Activated CD4-positive, alpha-beta T cell treated with anti-CD3 and anti-CD28 coated beads, Interleukin-2, Interleukin-6, amounts not matched to agents 100 ng/mL and 50 ng/mL, durations not matched to agents 16 hours and 8 hours (primary cell): ENCODE measurements around the gene SERPINI1.

ENCODE experiments used
- DNase-seq: peaks from one replicate; pipeline ENCODE4 v3.0.0-alpha.2; 2020

The SERPINI1 gene, protein sequence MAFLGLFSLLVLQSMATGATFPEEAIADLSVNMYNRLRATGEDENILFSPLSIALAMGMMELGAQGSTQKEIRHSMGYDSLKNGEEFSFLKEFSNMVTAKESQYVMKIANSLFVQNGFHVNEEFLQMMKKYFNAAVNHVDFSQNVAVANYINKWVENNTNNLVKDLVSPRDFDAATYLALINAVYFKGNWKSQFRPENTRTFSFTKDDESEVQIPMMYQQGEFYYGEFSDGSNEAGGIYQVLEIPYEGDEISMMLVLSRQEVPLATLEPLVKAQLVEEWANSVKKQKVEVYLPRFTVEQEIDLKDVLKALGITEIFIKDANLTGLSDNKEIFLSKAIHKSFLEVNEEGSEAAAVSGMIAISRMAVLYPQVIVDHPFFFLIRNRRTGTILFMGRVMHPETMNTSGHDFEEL

GRCh38 chr3:167735233-167736138 is at the start of gene SERPINI1:
SERPINI1 (plus strand) TSS chr3:167735721; CDS start chr3:167789129, 53,408 bp downstream.
- peak; percentile 86 for DNase-seq

GRCh38 chr3:167691366-167691765 is 44.2 kb upstream of the SERPINI1 start:
- peak; percentile 82 for DNase-seq

DNA sequence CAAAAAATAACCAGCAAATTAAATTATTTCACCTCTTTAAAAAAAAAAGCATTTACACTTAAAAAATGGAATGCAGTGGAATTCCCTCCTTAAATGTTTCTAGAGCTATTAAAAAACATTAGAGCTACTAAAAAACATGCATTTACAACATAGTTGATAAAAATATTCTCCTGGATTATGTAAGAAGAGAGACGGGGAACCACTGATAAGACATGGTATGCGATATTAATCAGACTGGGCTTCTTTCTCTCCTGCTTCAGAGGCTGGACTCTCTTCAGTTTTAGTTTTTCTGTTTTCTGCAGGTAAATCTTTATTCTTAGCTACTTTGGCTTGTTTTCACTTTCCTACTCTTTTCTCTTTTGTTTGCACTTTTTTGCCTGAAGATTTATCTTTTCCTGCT is 41.4 kb upstream of the SERPINI1 start:
- DNase-seq = no peak

GRCh38 chr3:167700046-167700445 is 35.5 kb upstream of the SERPINI1 start:
- no peak for DNase-seq

- DNase-seq = no peak
Observed at GRCh38 chr3:167700926-167701325, 34.6 kb upstream of the SERPINI1 start.

GRCh38 chr3:167705840-167706239 is 29.7 kb upstream of the SERPINI1 start:
- no peak for DNase-seq

DNA sequence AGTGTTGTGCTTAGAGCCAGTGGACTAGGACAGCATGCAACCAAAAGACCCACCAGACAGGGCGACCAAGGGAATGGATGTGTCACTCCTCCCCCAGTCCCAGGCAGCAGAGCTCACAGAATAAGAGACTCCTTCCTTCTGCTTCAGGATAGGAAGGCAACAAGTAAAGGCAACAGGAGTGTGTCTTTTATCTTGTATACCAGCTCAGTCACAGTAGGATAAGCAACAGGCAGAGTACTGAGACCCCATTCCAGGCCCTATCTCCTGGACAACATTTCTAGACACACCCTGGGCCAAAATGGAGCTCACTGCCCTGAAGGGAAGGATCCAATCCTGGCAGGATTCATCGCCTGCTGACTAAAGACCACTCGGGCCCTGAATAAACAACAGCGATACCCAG is 25.8 kb upstream of the SERPINI1 start:
- DNase-seq = no peak

- no peak for DNase-seq
Observed at GRCh38 chr3:167710552-167710951, 25.0 kb upstream of the SERPINI1 start.

DNA sequence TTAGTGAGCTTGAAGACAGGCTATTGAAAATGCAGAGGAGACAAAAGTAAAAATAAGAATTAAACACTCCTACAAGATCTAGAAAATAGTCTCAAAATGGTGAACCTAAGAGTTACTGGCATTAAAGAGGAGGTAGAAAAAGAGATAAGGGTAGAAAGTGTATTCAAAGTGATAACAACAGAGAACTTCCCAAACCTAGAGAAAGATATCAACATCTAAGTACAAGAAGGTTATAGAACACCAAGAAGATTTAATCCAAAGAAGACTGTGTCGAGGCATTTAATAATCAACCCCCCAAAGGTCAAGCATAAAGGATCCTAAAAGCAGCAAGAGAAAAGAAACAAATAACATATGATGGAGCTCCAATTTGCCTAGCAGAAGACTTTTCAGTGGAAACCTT is 24.1 kb upstream of the SERPINI1 start:
- no peak for DNase-seq

- DNase-seq = no peak
Observed at GRCh38 chr3:167712445-167712844, 23.1 kb upstream of the SERPINI1 start.

GRCh38 chr3:167714871-167715270 is 20.6 kb upstream of the SERPINI1 start:
- no peak for DNase-seq

GRCh38 chr3:167716920-167717319 is 18.6 kb upstream of the SERPINI1 start:
- DNase-seq = no peak

DNA sequence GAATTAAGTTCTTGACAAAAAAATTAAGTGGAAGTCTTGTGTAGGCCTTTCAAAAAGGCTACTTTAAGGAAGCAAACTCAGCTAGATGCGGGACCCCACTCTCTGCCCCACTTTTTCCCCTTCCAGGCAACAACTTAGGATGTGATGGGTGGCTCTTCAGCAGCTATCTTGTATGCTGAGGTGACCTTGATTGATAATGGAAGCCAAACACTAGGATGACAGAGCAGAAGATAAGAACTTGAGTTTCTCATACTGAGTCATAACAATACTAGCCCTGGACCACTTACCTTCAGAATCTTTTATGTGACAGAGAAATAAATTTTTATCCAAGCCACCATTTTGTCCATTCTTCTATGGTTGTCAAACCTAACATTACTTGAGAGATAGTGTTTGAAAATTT is 16.9 kb upstream of the SERPINI1 start:
- peak; percentile 28 for DNase-seq

DNA sequence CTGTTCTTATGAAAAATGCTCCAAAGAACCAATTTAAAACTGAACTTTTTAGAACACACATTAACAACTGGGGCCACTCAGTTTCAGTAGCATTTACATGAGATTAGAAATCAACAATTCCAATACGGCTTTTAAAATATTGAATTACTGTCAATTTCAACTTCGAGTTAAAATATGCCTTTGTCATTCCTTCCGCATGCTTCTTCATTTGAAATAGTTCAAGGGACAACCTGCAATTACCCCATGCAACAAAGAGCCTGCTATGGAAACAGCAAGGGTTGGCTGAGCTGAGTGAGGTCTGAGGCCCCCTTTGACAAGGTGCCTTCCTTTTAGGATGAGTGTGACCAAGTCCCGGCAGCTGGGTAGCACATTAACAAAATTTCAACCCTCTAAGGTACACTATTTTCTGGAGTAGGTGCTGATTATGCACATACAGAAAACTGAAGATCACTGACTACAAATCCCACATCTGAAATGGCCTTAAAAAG is 12.5 kb upstream of the SERPINI1 start:
- DNase-seq = no peak

GRCh38 chr3:167723872-167724271 is 11.6 kb upstream of the SERPINI1 start:
- no peak for DNase-seq

- no peak for DNase-seq
Observed at GRCh38 chr3:167728176-167728575, 7.3 kb upstream of the SERPINI1 start.

GRCh38 chr3:167728632-167729323 is 6.7 kb upstream of the SERPINI1 start:
- no peak for DNase-seq

GRCh38 chr3:167729591-167729990 is 5.9 kb upstream of the SERPINI1 start:
- no peak for DNase-seq

GRCh38 chr3:167731393-167731792 is 4.1 kb upstream of the SERPINI1 start:
- no peak for DNase-seq

GRCh38 chr3:167732313-167733065 is 3.0 kb upstream of the SERPINI1 start:
- DNase-seq = no peak

DNA sequence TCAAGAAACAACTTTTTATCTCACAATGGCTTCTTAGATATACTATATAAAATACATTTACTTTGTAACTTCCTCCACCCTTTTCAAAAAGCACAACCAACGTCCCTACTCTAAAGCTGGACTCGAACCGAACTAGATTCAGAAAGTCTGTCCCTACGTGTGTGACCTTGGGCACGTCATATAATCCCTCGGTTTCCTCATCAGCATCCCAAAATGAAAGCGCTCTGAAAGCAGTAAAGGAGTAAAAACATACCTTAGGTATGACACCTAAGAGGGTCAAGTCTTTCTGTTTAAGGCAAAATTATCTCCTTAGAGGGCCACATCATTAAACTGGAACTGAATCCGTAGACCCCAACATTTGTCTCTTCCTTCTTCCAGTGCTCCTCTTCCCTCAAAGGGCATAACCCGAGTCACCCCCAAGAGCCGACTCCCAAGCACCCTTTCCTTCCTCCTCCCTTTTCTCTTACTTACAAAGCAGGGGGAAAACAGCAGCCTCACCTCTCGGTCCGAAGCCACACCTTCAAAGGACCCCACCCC is 1.5 kb upstream of the SERPINI1 start:
- DNase-seq = peak; percentile 41
